22Rv1 (cell line): ENCODE results near the gene HTR1E.
"Not testable (repeated sequence)": the region's sequence is repeated elsewhere in the genome, so short reads cannot be mapped to it uniquely, and the experiment has no call there.

Source experiments
- ZFX ChIP-seq: fragments of 450-650 bp; IDR thresholded peaks from 2 replicates; pipeline ENCODE4 v1.6.1; 2017; ENCODE audit warnings: antibody characterized with exemption, borderline replicate concordance
- TF ChIP-seq, protein P1 (sequence below): fragments of 450-650 bp; IDR thresholded peaks from 2 replicates; pipeline ENCODE4 v1.5.1; 2017; ENCODE audit warnings: mild to moderate bottlenecking

DNA sequence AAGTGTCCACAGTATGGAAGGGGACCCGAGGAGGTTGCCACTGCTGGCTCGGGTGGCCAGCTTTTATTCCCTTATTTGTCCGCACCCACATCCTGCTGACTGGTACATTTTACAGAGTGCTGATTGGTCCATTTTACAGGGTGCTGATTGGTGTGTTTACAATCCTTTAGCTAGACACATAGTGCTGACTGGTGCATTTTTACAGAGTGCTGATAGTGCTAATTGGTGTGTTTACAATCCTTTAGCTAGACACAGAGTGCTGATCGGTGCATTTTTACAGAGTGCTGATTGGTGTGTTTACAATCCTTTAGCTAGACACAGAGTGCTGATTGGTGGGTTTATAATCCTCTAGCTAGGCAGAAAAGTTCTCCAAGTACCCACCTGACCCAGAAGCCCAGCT is 65.1 kb downstream of the HTR1E start:
- not testable (repeated sequence) for TF ChIP-seq ZFX
- TF ChIP-seq, protein P1, sequence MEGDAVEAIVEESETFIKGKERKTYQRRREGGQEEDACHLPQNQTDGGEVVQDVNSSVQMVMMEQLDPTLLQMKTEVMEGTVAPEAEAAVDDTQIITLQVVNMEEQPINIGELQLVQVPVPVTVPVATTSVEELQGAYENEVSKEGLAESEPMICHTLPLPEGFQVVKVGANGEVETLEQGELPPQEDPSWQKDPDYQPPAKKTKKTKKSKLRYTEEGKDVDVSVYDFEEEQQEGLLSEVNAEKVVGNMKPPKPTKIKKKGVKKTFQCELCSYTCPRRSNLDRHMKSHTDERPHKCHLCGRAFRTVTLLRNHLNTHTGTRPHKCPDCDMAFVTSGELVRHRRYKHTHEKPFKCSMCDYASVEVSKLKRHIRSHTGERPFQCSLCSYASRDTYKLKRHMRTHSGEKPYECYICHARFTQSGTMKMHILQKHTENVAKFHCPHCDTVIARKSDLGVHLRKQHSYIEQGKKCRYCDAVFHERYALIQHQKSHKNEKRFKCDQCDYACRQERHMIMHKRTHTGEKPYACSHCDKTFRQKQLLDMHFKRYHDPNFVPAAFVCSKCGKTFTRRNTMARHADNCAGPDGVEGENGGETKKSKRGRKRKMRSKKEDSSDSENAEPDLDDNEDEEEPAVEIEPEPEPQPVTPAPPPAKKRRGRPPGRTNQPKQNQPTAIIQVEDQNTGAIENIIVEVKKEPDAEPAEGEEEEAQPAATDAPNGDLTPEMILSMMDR, result not testable (repeated sequence)
